HL-60/S4 treated with phorbol 12-myristate 13-acetate at 8.2 ng/mL for 4 days and 3 days (cell line): Measurements from ENCODE around the gene DCAF12L1.

Experiments used
- in situ Hi-C: fragments of 300-500 bp; cut with MboI; formaldehyde crosslinking; loops from 2 replicates; pipeline ENCODE4 v1.15.0; 2022; ENCODE audit warnings: low sequenced_read_pairs

DCAF12L1 gene

DNA sequence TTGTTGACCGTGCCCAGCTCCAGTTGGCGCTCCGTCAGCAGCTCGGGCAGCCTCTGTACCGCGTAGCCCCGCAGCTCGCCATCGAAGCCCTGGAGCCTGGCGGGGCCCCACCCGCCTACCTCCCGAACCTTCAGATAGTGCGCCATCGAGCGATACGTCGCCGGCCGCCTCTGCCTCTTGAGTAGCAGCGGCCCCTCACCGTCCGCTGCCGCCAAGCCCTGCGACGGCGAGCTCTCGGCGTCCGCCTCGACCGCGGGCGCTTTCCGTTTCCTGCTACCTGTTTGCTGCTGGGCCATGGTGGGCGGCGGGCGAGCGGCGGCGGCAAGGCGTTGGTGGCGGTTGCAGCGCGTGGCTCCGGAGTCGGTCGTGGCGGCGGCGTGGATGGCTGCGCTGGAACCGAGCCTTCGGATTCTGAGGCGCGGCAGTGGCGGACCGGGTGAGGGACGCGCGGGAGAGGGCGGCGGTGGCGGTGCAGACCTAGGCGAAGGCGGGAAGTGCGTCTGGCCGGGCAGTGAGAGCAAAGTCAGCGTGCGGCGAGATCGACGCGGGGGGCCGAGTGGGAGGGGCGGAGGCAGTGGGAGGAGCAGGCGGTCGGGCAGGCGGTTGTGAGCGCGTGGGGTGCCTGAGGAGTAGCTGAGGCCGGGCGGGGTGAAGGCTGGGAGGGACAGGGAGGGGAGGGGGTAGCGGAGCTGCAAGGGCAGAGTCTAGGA is at the start of gene DCAF12L1:
Gene DCAF12L1 (minus strand): TSS at position 502 of the 710 bp plus-strand sequence. CDS start 206 bp downstream, at position 296.
- in situ Hi-C loops: no loop called here

DNA sequence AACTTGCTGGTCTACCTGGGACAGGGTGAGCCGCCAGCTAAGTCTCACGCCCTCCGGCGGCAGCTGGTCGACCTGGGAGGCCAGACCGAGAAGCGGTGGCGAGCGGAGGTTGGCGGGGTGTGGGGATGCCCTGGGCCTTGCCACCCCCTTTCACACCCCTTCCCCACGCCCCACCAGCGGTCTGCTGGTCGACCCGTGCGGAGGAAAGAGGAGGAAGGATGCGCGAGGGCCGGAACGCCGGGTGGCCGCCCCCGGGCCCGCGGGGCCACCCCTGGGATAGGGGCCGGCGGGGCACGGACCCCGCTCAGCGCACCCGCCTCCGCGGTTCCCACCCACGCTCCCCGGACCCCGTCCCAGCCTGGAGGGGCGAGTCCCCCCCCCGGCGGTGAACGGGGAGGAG is 28.3 kb upstream of the DCAF12L1 start:
- in situ Hi-C loops: no loop called here

DNA sequence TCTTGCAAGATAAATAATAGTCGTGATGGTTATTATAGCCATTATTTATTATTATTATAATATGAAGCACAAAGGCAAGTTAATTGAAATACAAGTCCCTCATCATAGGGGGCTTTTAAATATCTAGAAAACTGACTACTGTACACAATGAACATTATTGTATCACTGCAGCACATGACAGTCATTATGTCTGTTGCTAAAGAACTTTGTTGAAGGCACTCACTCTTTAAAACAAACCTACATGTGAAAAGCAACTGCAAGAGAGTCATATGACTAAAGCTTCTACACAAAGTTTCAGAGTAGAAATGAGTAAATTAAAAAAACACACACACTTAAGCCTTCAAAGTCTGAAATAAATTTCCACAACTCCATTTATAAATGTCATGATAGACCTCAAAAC is 23.3 kb upstream of the DCAF12L1 start:
- in situ Hi-C loops: no loop called here

DNA sequence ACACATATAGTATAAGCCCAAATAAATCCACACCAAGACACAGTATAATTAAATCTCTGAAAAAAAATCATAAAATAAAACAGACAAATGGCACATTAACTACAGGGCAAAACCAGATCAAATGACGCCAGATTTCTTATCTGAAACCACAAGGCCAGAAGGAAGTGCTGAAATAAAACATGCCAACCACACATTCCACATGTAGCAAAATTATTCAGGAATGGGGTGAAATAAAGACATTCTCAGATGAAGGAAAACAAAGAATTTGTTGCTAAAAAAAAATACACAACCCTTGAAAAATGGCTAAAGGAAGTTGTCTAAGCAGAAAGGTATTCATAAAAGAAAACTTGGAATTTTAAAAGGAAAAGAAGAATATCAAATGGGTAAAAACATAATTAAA is 4.5 kb upstream of the DCAF12L1 start:
- in situ Hi-C loops: no loop called here

DNA sequence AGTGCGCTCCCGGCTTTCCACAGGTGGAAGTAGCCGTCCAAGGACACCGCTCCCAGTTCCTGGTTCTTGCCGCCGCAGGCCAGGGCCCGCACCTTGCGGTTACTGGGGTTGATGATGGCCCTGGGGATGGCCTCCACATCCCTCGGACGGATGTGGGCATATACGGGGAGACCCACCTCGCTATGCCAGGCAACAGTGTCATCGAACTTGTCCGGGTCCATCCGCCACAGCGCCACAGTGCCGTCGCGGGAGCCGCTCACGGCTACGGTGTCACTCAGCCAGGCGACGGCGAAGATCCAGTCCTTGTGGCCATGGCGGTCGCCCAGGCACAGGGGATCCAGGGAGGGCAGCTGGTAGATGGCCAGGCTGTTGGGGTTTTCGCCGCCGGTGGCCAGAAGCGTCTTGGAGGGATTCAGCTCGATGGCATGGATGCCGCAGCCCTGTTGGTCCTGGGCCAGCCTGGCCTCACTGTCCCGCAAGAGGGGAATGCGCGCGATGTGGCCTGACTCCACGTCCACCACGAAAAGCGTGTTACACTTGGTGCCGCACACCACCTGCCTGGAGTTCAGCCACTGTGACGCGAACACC is 795 bp downstream of the DCAF12L1 start:
- in situ Hi-C loops: no loop called here

DNA sequence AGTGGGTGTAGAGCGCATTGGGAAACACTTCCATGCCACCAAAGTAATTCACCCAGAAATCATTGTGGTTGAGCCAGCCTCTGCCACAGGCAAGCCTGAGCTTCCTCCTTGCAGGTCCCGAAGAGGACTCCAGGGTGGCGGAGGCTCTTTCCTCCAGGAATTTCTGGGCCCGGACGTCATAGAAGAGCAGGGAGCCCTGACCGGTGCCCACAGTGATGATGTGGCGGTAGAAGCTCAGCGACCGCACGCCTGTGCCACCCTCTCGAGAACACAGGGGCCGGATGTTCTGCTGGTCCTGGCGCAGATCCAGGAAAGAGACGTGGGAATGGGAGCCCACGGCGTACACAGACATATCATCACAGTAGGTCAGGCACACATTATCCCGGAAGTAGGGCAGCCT is 1.3 kb downstream of the DCAF12L1 start:
- in situ Hi-C loops: no loop called here

DNA sequence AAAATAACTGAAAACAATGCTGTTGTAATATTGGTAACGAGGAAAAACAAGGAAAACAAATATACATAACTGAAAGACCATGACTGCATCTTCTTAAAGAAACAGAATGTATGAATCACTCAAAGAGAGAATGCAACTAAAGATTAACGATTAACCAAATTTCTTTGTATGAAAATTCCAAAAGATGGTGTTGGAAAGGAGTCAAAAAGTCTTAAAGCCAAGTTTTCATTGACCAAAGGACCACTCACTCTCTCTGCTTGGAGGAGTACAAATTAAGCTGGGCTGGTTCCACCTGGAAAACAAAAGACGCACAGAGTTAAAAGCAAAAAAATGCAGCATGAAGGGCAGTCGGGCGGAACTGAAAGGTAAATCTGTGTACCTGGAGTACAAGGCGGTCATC is 1.8 kb downstream of the DCAF12L1 start:
- in situ Hi-C loops: no loop called here

DNA sequence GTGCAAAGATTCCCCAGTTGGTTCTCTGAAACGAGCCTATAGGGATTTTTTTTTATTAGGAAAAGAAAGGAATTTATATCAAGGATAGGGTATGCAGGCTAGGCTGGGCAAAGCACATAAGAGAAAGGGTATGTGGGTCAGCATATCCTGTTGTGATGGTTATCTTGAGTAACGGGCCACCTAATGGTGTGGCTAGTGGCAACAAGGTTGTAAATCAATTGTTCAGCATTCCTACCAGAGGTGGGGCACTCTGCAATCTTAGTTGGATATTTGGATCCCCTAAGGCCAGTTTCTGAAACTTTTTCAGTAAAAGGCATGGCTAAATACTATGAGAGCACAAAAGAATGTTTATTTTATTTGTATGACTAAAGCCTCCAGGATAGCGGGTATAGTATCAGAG is 42.7 kb downstream of the DCAF12L1 start:
- in situ Hi-C loops: no loop called here
